GM20000 (cell line): ENCODE results near the gene GNAL.

Experiments used
- DNase-seq: peaks from one replicate; pipeline ENCODE4 v3.0.0; 2012; ENCODE audit warnings: low spot score
- TF ChIP-seq, protein P1 (sequence below): IDR thresholded peaks from 2 replicates; pipeline ENCODE4 v1.5.1; 2012; ENCODE audit warnings: mild to moderate bottlenecking, control low read depth; ENCODE audit errors: extremely low read depth, missing control alignments

The GNAL gene

DNA sequence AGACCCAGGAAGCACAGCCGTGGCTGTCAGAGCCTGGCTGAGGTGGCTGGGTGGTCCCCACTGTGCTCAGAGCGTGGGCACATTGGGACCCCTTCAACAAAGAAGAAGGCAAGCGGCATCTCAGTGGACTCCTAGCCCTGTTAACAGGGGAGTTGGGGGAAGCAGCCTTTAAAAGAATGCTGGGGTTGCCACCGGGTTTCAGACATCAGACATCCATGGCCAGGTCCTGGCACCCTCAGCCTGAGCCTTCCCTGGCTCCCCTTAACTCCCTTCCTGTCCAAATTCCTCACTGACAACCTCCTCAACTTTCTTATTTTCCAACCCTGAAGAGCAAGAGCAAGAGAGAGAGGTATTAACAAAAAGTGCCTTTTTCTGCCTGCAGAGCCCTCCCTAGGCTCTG lies 24.8 kb upstream of the GNAL start:
- no peak for DNase-seq

DNA sequence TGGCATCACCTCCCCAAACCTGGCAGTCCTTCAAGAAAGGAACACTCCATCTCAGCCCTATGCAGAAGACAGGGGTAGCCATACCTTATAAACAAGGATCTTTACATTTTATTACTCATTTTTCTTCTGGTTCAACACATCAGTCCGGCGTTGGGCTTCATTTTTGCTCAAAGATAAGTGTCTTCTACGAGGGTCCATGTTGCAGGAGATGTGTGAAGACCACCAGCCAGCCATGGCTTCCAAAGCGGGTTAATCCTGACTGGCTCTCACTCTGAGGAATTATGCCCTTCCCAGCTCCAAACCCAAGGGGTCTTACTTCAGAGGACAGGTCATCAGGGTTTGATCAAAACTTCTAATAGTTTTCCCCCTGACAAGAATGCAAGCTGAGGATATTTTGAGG lies 23.9 kb upstream of the GNAL start:
- TF ChIP-seq, protein P1, sequence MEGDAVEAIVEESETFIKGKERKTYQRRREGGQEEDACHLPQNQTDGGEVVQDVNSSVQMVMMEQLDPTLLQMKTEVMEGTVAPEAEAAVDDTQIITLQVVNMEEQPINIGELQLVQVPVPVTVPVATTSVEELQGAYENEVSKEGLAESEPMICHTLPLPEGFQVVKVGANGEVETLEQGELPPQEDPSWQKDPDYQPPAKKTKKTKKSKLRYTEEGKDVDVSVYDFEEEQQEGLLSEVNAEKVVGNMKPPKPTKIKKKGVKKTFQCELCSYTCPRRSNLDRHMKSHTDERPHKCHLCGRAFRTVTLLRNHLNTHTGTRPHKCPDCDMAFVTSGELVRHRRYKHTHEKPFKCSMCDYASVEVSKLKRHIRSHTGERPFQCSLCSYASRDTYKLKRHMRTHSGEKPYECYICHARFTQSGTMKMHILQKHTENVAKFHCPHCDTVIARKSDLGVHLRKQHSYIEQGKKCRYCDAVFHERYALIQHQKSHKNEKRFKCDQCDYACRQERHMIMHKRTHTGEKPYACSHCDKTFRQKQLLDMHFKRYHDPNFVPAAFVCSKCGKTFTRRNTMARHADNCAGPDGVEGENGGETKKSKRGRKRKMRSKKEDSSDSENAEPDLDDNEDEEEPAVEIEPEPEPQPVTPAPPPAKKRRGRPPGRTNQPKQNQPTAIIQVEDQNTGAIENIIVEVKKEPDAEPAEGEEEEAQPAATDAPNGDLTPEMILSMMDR: no peak
- DNase-seq: no peak

More for the DNA sequence above, 24.8 kb upstream of the GNAL start:
- TF ChIP-seq, protein P1: no peak

DNA sequence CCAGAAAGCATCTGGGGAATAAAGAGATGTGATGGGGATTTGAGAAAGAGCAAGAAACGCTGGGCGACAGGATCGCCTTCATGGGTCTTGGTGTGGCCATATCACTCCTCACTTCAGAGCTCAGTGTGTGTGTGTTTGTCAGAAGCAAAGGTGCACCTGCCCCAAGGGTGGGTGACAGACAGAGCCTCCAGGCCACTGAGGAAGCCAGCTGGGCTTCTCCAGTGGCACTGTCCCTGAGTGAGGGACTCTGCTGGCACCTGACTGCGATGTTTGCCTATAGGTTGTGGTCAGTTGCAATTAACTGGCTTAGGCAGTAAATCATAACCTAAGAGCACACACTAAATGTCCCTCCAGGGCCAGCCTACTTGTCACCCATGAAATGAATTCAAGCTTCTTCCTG lies 23.5 kb upstream of the GNAL start:
- TF ChIP-seq, protein P1: no peak
- DNase-seq: no peak

DNA sequence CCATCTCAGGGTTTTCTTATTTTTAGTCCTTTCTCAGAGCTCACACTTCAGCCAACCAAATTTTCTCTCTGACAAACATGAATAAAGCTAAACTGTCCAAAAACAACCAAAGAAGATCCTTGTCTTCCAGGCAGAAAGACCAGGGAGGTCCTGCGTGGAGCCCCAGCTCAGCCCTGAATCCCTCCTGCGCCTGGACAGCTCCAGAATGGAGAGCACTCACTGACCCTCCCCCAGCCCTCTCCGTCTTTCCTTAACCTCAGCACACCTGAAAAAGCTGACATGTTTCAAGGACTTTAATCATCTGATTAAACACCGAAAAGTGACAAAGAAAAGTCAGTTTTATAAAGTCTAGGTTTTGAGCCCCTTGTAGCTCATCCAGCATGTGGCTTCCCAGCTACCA lies 22.9 kb upstream of the GNAL start:
- no peak for DNase-seq
- TF ChIP-seq, protein P1: no peak

DNA sequence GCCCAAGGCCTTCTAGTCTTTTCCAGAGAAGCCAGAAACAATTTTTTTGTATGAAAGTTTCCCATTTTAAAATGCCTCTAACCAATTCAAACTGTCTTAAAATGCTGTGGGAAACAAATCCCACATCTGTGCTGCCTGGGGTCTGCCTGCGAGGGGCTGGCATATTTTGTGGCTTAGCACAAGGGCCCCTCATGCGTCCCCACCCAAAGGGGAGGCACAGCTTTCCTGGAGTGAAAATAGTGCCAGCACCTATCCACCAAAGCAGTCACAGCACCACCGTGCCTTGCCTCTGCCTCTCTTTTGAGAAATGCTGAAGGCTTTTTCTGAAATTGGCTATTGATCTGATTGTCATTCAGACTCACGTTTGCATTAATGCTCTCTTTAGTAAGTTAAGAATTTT lies 22.2 kb upstream of the GNAL start:
- no peak for DNase-seq
- TF ChIP-seq, protein P1: no peak

DNA sequence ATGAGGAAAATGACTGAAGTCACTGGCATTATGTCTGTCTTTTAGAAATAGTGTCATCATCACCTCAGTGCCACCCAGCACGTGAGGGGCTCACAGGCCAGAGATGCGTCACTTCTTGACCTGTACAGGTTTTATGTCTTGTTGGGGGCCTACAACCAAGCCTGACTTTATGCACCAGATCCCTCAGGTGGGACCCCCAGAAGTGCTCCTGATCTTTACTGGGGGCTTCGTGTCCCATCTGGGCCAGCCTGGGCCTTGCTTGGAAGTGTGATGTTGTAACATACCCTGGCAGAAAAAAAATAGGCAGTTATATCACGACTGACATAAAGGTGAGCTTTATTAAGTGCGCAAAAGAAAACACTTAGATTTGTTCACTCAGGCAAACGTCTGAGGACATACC lies 21.5 kb upstream of the GNAL start:
- no peak for DNase-seq
- TF ChIP-seq, protein P1: no peak

DNA sequence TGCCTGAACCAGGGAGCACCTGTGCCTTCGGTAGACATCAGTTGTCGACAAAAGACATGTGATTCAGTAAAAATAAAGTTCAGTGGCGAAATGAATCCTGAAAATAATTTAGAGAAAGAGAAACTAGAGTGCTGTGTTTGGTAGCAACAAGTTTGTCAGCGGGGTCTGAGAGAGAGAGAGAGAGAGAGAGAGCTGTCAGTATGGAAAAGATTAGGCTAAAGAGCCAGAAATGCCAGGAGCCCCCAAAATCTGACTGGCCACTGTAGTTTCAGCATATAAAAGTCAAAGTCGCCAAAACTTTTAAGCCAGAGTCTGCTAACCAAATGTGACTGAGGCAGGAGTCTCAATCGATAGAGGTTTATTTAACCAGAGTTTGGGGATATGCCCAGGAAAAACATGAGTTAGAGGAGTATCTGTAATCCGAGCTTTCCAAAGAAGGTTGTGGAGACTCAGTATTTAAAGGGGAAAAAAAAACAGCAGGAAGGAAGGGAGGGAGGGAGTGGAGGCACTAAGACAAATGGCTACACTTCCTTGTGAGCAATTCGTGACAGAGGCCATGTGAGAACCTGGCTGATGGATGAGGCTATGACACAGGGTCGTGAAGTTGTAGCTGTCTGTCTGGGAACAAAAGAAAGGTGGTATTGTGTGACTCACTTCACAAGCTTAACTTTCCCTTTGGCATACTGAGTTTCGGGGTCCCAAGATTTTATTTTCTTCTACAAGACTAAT lies 20.5 kb upstream of the GNAL start:
- TF ChIP-seq, protein P1: no peak
- no peak for DNase-seq
